ENCODE data around the gene PCDH9.

- TF ChIP-seq EZH2 (IDR thresholded peaks at IDR 0.05; ENCODE audit: insufficient read depth, poor library complexity, severe bottlenecking) (no peak), EZH2phosphoT487 (IDR thresholded peaks at IDR 0.05; ENCODE audit: insufficient read depth, low read depth) (no peak)
These were observed 481.4 kb downstream of the PCDH9 start for GRCh38 chr13:66748712-66749111.
